Esophagus mucosa (tissue), 1 donor: ENCODE results near the gene CNTN4. TPM values are rescaled to one million over a fixed set of nuclear protein-coding genes. Genes with fewer than 3 reads are reported as not detected.

ENCODE experiments used
- ATAC-seq: fragments of 200-7000 bp; cut with Tn5 transposase; one replicate; pipeline ENCODE4 v1.9.1; 2020
- total RNA-seq: library from RNA; stranded (reverse); gene quantifications from one replicate; pipeline ENCODE4 v1.2.4, GENCODE V29; 2023
- donor health status: DM: yes; HTN: yes; CAD: no.

Gene CNTN4
- total RNA-seq, 1 donor from 2014 or later, result 0.68 TPM

- ATAC-seq, result no peak
Measured at GRCh38 chr3:2706836-2707210, 608.2 kb downstream of the CNTN4 start.

DNA sequence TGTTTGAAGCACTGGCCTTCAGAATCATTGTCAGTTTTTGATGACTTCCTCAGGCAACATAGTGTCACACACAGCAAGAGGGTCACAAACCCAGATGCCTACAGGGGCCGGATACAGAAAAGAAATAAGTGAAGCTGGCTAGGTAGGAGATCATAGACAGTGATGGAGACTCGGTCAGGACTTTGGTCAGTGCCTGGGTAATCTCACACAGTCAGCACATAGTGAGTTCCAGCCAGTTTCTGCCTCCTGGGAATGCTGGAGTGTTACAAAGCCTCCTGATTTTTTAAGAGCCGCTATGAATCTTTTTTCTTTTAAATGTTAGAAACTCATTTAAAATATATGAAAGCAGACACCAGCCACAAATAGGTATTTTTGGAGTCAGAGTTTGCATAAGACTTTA is 612.4 kb downstream of the CNTN4 start:
- no peak for ATAC-seq

- no peak for ATAC-seq
Measured at GRCh38 chr3:2713923-2714322, 615.3 kb downstream of the CNTN4 start.

GRCh38 chr3:2714834-2715233 is 616.2 kb downstream of the CNTN4 start:
- ATAC-seq, result no peak

DNA sequence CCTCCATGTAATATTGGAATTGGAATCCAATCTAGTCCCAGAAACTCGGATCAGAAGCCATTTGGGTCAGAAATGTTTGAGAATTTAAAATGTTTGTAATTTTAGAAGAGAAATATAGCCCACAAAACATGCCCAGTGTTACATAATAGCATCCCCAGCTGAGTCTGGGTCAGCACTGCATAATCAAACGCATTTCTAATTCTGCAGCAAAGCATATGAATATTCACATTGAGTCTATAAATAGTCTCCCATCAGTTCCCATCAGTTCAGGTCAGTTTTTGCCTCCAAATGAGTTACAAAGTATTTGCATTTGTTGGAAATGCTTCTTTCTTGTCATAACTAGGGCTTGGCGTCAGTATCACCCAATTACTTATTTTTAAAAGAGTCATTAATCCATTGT is 628.4 kb downstream of the CNTN4 start:
- ATAC-seq, result no peak

DNA sequence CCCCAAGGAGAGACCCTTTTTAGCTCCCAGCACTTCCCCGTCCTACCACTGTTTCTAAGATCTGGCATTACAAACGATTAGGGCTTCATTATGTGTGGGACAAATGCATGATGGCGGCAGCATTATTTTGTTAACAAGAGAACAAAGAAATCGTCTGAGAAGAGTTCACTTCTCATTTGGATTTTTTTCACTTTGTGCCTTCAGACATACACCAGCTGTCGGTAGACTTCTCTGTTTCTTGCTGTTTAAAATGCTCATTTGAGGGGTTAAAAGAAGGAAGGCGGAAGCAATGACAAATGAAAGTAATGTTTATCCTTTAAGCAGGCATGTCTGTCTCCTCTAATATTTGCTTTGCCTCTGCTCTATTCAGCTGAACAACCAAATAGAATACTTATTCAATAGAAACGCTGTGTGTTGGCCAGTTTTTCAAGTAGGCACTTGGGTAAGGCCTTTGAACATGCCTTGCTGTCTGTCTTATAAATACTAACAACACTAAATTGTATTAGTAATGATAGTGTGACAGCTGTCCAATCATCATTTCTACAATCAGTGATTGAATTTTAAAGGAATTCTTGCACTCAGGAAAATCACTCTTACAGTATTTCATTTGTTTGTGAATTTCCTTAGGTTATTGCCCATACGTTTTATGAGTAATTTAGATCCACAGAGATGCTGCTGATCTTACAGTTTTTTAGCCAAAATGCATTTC is 629.1 kb downstream of the CNTN4 start:
- no peak for ATAC-seq

GRCh38 chr3:2731843-2732242 is 633.2 kb downstream of the CNTN4 start:
- ATAC-seq, result no peak

- no peak for ATAC-seq
Measured at GRCh38 chr3:2735392-2735894, 636.8 kb downstream of the CNTN4 start.

GRCh38 chr3:2741516-2741915 is 642.9 kb downstream of the CNTN4 start:
- ATAC-seq, result no peak

GRCh38 chr3:2765002-2765579 is 666.4 kb downstream of the CNTN4 start:
- no peak for ATAC-seq

DNA sequence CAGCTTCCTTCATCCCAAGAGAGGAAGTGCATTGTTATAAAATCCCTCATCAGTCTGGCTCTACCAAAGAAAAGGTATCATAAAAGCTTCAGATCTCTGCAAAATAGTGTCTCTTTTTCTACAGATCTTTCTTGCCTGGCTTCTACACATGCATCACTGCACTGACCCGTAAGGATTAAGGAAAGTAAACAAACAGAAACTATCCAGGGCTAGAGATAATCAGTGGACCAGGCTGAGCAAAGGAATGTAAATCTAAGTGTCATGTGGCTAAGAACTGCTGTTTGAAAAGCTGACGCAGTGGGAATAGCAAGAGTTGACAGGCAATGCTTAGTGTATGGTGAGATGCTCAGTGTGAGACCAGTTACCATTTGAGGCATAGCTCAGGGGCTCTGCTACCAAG is 671.8 kb downstream of the CNTN4 start:
- no peak for ATAC-seq

GRCh38 chr3:2771193-2771592 is 672.5 kb downstream of the CNTN4 start:
- no peak for ATAC-seq

GRCh38 chr3:2771741-2772140 is 673.1 kb downstream of the CNTN4 start:
- no peak for ATAC-seq

DNA sequence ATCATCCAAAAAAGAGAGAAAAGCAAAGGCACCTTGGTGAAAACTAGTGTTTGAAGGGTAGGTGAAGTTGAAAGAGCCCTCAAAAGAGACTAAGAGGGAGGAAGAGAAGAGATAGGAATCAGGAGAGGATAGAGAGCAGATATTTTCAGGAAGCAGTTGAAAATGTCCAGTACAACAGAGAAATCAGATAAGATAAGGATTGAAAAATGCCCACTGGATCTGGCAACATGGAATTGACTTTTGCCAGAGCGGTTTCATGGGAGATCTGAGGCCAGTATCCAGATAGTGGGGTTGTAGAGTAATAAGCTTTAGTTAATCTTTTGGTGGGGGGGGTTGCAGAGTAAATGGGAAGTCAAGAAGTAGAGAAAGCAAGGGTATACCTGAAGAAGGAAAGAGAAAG is 674.1 kb downstream of the CNTN4 start:
- no peak for ATAC-seq

DNA sequence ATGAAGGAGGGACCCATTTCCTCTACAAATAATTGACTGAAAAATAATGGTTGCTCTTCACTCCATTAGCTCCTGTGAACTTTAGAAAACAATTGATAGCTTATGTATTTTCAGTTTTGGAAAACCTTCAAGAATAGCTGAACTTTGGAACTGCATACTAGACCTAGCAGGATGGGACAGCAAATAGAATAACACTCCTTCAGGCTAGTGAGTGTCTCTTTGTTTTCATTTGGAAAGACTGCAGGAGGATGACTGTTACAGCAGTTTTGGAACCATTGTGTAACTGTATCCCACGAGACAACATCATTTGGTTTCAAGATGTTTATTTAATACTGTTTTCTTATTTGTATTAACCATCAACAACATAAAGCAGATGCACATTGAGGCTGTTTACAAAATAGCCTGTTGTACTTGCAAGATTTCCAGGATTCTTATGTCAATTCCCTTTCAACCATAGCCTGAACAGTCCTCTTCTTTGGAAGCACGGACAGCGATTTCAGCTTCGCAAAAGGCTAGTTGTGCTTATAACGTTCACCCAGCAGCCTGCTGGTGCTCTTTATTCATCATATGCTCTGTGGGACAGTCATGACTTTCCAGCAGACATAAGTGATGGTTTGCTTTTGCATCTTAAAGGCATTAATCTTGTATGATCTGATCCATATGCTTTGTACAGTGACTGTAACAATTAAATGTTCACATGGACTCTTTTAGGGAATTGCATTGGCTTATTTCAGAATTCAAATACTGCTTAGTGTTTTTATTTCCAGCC is 676.0 kb downstream of the CNTN4 start:
- no peak for ATAC-seq

GRCh38 chr3:2783261-2783660 is 684.6 kb downstream of the CNTN4 start:
- no peak for ATAC-seq

- ATAC-seq, result no peak
Measured at GRCh38 chr3:2784627-2785026, 686.0 kb downstream of the CNTN4 start.

GRCh38 chr3:2790266-2790815 is 691.7 kb downstream of the CNTN4 start:
- no peak for ATAC-seq

DNA sequence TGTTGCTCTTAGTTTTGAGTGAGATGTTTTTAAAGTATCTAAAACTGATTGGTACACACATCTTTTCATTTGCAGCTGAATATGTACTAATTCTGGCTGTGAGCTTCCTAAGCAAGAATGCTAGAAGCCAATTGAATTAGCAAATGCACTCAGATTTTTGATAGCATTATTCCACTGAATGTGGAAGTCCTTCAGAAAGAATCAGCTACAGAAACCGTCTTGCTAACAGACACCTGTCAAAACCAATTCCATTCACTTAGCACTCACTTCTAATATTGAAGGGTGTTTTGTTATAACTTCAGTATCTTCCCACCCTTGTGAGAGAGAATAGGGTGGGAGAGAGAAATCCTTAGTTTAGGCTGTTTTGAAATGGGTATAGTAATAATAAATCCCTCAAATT is 693.8 kb downstream of the CNTN4 start:
- no peak for ATAC-seq

DNA sequence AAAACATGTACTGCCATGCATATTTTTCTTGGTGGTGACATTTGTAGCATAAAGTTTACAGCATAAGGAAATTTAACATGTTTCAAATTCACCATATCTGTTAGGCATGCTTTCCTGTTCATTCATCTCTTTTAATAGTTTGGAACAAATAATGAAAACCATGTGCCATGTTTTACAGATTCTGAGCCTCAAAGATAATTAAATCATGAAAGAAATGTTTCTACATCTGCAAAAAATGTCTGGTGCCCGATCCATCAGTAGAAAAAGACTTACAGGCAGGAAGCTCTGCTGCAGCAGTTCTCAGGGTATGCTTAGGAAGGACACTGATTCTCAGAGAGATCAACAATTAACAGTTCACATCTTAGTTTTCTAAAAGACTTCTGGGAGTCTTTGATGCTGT is 695.3 kb downstream of the CNTN4 start:
- no peak for ATAC-seq

DNA sequence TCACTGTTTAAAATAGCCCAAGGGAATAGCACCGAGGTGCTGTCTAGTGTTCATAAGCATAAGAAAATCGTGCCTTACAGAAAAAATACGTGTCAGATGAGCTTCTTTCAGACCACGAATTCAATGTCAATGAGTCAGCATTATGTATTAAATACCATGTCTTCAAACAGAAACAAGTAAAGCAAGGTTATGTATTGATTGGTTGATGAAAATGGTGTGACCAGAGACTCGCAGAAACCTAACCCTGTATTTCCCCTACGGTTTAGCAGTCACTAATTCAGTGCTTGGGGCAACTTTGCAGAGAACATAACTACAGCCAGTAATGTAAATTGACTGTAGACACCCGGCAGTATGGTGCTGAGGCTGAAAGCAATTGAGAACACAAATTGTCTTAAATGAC is 703.8 kb downstream of the CNTN4 start:
- ATAC-seq, result no peak

DNA sequence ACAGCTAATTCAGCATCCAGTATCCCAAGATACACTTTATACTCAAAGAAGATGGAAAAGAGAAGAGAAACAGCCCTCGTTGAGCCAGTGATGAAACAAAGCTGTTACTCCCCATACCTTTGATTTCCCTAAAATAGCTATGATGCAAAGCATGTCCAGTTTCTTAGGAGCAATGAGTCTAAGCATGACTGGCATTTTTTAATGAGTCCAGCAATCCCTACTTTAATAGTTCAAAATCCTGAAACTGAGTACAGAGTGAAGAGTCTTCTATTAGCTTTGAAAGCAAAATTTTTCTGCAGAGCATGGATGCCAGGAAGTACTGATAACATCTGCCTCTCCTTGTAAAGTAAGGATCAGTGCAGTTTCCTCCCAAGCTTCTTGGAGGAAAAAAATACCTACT is 708.8 kb downstream of the CNTN4 start:
- no peak for ATAC-seq

- no peak for ATAC-seq
Measured at GRCh38 chr3:2810723-2811122, 712.1 kb downstream of the CNTN4 start.

DNA sequence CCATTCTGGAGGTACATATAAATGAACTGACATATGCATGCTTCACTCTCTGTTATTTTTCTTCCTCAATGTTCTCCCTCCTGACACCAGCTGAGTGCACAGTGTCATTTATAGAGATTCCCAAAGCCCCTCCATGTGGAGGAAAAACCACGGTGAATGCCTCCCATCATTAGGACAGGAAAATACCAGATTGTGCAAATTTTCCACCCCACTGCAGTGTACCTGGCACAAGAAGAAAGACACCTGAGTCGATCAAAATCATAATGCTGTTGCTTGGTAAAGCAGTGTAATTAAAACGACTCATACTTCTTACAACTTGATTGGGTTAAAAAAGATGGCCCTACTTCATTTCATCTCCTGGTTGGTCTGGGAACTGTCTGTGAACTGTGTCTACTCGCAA is 720.9 kb downstream of the CNTN4 start:
- no peak for ATAC-seq
